Esophagus mucosa (tissue), 1 donor: ENCODE measurements around the gene SMIM24. TPM values are rescaled to one million over a fixed set of nuclear protein-coding genes. Genes with fewer than 3 reads are reported as not detected.
"Not testable (repeated sequence)": the region's sequence is repeated elsewhere in the genome, so short reads cannot be mapped to it uniquely, and the experiment has no call there.

Experiments
- ATAC-seq: fragments of 200-7000 bp; cut with Tn5 transposase; one replicate; pipeline ENCODE4 v1.9.1; 2020
- total RNA-seq: library from RNA; stranded (reverse); gene quantifications from one replicate; pipeline ENCODE4 v1.2.4, GENCODE V29; 2023
- donor health status: DM: yes; HTN: yes; CAD: no.

The SMIM24 gene
- total RNA-seq, 1 donor from 2014 or later = not detected

DNA sequence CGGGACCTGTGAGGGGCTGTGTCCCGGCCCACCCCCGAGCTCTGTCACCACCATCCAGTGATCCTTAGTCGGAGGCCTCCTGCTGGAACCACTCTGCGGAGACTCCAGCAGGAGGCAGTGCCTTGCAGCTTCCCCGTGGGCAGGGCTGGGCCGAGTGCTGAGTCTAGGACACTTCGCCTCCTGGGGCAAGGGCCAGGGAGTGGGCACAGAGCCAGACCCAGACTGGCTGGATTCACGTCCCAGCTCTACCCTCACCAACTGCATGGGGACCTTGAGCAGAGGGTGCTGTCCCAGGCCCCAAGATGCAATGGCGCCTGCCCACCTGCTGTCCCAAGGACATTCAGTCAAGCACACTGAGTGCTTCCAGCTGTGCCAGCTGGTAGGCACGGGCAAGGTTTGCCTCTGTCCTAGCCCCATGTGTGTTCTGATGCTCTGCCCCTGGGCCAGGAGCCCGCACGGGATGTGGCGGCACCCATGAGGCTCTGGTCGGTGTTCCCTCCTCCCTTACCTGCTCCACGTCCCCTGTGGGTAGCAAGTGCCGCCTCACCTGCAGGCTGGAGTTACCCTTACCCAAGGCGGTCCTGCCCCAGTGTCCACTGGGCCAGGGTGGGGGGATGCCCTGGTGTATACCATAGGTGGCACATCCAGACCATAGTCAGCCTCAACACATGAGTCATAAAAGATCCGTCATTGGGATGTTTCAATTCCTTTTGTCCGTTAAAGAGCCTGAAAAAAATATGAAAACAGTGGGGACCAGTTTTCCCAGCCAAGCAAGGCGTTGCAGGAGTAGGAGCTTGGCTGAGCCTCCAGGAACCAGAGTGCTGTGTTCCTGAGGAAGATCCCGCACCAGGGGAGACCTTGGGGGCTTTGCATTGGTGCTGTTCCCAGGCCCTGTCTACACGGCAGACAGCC, 33.2 kb upstream of the SMIM24 start:
- no peak for ATAC-seq

DNA sequence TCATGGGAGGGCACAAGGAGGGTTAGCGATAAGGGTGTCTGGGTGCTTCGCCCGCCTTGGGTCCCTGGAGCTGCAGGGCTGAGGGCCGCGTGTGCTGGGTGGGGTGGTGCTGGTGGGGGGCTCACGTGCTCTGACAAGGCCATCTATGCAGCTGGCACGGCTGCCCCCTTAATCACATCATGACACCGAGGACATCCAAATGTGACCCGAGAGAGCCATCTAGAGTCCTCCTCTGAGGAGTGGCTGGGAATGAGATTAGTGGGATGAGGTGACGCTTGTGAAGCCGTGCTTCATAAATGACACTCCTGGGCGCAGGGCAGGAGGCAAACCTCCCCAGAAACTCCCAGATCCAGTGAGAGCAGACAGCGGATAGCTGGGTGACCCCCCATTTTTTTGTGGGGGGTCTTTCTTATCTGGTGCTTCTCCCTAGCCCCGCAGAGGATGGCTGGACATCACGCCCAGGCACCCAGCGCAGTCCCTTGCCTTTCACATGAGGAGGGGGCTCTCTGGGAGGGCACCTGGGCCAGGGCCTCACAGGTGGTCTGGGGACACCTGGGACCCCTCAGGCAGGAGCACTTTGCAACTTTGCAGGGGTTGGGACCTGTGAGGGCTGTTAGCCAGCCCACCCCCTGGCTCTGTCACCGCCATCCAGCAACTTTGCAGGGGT, 32.4 kb upstream of the SMIM24 start:
- no peak for ATAC-seq

- no peak for ATAC-seq
These were observed 31.4 kb upstream of the SMIM24 start for GRCh38 chr19:3511506-3512251.

GRCh38 chr19:3510727-3511126, 30.4 kb upstream of the SMIM24 start:
- ATAC-seq = no peak

GRCh38 chr19:3509566-3509989, 29.3 kb upstream of the SMIM24 start:
- ATAC-seq = peak; percentile 49

GRCh38 chr19:3508771-3509535, 28.6 kb upstream of the SMIM24 start:
- no peak for ATAC-seq

GRCh38 chr19:3508121-3508661, 27.9 kb upstream of the SMIM24 start:
- ATAC-seq = not testable (repeated sequence)

GRCh38 chr19:3507371-3508120, 27.2 kb upstream of the SMIM24 start:
- ATAC-seq = no peak

- ATAC-seq = peak; percentile 5
These were observed 26.3 kb upstream of the SMIM24 start for GRCh38 chr19:3506384-3507340.

- ATAC-seq = peak; percentile 93
These were observed 25.5 kb upstream of the SMIM24 start, which contains the start of gene FZR1 for GRCh38 chr19:3505598-3506383. TSS of gene FZR1 (plus strand) at chr19:3506311. CDS start at chr19:3522990, 16,679 bp downstream.

DNA sequence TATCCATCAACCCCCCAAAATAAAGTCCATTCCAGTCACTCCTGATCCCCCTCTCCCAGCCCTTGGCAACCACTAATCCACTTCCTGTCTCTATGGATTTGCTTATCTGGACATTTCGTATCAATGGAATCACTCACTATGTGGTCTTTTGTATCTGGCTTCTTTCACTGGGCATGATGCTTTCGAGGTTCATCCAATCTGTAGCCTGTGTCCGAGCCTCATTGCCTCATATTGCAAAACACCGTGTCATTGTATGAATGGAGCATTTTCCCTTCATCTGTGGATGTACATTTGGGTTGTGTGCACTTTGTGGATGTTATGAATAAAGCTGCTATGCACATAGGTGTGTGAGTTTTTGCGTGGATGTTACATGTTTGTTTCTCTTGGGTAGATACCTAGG, 24.4 kb upstream of the SMIM24 start:
- no peak for ATAC-seq

DNA sequence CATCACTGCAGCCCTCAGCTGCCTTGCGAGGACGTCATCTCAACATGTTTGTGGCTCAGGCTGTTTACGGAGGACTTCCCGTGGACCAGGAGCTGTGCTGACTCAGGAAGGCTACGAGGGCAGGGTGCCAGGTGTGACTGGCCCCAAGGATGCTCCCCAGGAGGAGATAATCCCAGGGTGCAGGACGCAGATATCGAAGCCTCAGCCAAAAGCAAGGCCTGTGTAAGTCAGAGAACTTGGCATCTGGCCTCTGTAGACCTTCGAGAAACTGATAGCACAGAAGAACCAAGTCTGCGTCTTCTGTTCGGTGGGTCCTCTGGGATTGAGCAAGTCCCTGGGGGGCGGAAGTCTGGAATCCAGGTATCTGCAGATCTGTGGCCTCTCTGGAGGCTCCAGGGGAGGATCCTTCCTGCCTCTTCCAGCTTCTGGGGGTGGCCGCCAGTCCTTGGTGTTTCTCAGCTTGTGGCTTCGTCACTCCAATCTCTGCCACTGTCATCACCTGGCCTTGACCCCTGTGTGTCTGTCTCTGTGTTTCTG, 22.8 kb upstream of the SMIM24 start:
- no peak for ATAC-seq

DNA sequence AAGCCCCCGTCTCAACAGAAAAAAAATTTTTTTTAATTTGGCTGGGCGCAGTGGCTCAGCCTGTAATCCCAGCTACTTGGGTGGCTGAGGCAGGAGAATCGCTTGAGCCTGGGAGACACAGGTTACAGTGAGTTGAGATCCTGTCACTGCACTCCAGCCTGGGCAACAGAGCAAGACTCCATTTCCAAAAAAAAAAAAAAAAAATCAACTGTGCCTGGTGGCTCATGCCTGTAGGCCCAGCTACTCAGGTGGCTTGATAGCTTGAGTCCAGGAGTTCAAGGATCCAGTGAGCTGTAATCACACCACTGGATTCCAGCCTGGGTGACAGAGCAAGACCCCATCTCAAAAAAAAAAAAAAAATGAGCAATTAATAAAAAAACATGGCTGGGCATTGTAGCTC, 21.5 kb upstream of the SMIM24 start:
- no peak for ATAC-seq

DNA sequence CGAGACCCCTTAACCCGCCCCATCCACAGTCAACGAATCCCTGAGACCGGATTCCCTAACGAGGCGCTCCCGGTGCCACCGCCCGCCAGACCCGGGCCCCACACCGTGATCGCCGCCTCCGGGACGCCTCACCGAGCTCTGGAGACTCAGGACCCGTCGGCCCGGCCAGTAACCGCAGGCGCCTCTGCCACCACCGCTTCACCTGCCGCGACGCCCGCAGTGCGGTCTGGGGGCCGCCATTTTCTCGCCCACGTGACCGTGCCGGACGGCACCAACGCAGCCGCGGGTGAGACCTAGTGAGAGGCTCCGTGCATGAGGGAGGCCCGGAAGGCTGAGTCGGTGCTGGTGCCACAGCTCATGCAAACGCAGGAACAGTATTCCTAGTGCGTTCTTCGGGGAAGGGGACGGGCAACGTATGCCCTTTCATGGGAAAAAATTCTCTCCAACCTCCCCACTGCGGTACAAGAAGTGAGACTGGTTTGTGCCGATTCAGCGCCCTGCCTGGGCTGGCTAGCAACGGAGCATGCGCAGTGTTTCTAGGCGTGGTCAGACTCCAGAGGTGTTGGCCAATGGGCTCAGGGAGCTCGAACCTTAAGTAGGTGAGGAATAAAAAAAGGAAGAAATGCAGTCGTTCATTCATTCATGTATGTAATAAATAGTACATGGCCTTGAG, 20.2 kb upstream of the SMIM24 start, which contains the start of gene DOHH:
Gene DOHH, minus strand, starts transcription at position 246 of the 673 bp plus-strand sequence. CDS start 3,860 bp downstream, outside the sequence.
- peak; percentile 87 for ATAC-seq

- ATAC-seq = peak; percentile 8
These were observed 19.6 kb upstream of the SMIM24 start for GRCh38 chr19:3499738-3500428.

- no peak for ATAC-seq
These were observed 17.6 kb upstream of the SMIM24 start for GRCh38 chr19:3497757-3498520.
